ENCODE data around the gene DNAH8.

DNAH8 gene

DNA sequence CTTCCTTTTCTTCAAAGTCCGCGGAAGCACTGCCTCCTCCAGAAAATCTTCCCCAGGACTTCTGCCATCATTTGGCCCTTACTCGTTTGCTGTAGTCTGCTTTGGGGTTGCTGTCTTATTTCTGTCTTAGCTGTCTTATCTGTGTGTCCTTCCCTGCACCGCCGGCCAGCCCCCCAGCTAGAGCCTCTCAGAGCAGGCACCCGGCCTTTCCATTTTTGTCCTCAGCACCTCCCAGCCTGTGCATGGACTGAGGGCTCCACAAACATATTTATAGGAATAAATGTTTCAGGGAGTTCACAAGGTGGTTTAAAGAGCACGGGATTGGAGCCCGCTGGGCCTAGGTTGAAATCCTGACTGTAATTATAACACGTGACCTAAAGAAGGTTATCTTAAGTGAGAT lies 341.6 kb downstream of the DNAH8 start:
- DNase-seq = no peak

DNA sequence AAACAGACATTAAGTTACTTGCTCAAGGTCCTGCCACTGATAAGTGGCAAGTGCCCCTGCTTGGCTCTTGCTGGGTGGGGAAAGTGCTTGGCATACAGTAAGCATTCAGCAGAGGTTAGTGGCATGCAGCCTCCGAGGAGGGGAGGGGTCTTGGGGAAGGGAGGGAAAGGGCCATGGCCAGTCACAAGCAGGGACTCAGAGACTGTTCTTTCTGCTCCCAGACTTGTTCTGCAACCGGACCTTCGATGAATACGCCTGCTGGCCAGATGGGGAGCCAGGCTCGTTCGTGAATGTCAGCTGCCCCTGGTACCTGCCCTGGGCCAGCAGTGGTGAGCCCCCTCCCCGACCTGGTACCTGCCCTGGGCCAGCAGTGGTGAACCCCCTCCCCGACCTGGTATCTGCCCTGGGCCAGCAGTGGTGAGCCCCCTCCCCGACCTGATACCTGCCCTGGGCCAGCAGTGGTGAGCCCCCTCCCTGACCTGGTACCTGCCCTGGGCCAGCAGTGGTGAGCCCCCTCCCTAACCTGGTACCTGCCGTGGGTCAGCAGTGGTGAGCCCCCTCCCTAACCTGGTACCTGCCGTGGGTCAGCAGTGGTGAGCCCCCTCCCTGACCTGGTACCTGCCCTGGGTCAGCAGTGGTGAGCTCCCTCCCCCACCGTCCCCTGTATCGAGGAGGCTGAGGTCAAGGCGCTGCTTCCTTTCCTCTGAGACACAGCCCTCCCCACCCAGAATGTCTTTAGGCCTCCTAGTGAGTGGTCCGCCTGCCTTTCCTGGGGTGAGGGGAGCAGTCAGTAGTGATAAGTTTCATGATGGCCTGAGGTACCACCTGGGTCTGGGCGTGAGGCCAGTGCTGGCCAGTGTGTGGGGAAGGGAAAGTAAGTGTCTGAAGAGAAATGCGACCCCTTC lies 342.4 kb downstream of the DNAH8 start:
- DNase-seq = no peak

DNA sequence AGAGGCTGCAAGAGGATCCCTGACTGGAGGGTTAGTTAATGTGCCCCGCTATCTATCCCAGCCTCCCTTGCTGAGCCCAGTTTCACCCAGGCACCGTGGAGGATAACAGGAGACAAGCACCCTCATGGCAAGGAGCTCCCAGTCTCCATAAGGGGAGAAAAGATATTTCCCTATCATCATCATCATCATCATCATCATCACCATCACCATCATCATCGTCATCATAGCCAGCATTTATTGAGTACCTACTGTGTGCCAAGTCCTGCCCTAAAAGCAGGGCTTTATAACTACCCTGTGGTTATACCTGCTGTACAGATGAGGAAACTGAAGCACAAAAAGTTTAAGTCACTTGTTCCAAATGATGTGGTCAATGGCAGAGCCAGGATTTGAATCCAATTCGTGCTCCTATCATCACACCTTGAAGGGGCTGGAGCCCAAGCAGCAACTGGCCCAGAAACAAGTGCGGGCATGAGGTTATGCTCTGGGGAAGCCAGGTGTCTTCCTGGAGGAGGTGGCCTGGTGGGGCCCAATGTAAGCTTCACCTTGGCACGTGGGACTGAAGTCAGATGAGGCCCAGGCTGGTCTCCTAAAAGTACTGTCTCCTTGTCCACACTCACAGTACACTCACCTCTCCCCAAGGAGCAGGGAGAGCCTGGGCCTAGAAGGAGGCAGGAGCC lies 343.5 kb downstream of the DNAH8 start:
- DNase-seq = no peak

DNA sequence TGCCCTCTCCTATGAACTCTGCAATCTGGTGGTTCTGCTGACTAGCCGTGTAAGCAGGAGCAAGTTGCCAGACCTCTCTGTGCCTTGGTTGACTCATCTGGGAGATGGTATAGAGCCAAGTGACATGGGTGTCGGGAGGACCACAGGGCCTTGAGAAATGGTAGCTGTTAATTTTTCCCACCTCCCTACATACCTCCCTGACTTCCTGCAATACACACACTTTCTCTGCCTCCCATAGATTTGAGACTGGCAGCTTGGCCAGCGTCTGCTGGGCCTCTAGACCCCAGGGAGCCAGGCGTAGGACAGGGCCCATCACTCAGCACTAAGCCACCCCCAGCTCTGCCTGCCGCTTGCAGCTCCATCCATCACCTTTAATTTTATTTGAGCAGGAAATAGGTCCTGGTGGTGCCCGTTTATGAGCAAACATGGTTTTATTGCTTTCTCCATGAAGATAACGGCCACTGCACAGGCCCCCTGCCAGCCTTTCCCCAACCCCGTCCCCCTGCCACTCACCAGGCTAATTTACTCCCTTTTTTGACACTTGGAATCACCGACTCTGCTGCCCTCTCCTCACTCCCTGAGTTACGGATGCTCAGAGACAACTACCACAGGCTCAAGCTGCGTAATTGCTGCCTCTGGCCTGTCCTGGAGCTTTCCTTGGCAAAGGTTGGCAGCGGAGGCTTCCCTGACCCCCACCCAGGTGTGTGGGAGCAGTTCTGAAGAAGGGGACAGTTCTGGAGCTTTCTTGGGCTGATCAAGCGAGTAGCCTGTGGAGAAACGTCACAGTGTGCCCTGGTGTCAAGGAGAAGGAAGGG lies 344.6 kb downstream of the DNAH8 start:
- no peak for DNase-seq

DNA sequence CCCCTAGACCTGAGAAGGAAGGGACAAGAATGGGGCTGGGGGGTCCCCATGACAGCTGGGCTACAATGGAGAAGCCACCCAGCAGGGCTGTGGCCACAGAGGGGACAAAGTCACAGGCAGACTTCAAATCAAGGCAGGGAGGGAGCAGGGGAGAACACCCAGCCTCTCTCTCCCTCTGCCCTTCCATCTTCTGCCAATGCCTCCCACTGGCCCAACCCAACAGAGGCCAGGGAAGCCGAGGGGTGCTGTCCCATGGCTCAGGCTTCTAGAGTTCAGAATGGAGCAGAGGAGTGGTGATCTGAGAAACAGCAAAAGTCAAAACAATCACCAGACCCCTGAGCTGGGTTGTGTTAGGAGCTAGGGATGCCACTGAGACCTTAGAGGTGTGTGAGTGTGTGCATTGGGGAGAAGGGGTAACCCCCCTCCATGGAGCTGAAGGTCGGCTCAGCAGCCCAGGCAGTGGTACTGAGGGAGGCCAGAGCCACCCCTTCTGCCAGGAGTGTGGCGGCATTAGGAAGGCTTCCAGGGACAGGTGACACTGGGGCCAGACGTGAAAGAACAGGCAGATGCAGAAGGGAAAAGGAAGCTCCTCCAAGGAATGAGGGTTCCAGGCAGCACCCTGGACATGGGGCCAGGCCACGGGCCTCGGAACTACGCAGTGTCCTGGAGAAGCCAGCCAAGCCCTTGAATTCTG lies 345.5 kb downstream of the DNAH8 start:
- DNase-seq = no peak

DNA sequence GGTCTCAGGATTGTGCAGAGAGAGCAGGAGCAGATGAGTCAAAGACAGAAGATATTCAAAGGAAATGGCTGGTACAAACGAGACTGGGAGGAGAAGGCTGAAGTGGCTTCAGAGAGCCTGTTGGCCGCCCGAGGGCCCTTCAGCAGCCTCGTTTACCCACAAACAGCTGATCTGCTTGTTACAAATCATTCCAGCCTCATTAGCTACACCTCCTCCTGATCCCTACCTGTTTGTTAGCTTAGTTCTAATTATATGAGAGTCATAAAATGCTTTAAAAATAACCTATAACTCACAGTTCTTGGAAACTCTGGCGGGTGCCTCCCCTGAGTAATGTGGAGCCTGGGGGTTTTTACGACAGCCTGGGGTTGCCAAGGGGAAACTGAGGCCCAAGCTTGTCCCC lies 346.1 kb downstream of the DNAH8 start:
- DNase-seq = no peak

DNA sequence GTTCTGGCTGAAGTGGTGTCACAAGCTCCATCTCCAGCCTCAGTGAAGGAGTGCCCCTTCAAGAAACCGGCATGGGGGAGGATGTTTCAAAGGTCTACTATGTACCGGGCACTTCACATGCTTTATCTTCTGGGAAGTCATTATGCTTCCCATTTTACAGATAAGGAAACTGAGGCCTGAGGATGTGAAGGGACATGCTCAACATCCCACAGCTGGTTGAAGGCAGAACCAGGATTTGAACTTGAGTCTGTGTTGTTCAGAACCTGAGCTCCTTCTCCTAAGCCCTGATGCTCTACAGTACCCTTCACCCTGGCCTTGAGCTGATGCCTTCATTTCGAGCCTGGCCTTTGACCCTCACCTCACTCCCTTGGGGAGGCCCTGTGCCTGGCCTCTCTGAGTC lies 346.5 kb downstream of the DNAH8 start:
- no peak for DNase-seq

DNA sequence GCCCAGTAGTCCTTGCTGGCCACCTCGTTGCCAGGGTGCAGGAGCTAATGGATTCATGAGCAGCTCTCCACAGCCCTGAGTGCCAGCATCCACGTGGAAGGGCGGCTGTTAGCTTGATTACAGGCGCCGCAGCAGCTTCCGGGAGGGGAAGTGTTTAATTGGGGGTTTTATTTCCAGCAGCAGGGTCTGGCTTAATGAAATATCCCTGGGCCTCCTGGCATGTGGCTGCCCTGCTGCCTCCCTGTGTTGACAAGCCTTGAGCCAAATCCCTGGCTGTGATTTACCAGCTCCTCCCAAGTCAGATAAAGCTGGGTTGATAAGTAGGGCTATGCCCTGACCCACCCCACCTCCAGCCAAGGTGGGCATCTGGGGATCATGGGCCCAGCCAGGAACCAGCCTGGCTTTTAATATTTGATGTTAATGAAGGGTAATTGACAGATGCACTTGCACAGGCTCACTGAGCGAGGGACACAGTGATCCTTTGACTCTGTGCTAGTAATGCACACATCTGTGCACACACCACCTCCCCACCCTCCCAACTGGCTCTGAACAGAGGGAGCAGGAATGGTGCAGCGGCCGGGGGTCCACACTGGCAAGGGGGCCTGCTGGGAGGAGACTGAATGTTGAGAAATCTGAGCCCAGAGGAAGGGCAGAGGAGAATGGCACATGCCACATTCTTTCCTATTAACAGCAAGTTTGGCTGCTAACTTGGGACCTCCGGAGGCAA lies 347.1 kb downstream of the DNAH8 start:
- DNase-seq = no peak

DNA sequence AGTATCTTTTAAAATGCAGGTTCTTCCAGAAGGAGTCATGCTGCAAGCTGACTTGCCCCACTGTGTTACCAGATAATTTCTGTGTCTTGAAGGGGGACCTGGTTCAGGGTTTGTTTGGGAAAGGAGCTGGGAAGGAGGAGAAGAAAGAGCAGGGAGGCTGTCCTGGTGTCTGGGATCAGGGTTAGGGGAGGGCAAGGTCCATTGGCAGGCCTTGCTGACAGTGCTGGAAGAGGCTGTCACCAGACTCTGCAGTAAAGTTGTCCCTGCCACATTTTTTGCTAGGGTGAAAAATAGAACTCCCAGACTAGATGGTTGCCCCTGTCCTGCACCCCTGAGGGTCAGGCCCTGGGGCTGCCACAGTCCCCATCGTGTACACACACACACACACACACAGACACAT lies 348.4 kb downstream of the DNAH8 start:
- no peak for DNase-seq

DNA sequence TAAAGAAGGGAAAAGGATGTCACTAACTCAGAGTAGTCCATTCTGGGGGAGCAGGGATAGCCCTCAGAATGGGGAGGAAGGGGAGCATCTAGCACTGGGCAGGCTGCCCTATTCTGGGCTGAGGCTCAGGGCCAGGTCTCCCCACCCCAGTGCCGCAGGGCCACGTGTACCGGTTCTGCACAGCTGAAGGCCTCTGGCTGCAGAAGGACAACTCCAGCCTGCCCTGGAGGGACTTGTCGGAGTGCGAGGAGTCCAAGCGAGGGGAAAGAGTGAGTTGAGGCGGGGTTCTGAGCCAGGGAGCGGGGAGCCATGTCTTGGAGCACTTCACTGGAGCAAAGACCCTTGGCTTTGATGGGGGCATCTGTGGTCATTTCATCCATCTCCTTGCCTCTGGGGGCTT lies 350.4 kb downstream of the DNAH8 start:
- no peak for DNase-seq

DNA sequence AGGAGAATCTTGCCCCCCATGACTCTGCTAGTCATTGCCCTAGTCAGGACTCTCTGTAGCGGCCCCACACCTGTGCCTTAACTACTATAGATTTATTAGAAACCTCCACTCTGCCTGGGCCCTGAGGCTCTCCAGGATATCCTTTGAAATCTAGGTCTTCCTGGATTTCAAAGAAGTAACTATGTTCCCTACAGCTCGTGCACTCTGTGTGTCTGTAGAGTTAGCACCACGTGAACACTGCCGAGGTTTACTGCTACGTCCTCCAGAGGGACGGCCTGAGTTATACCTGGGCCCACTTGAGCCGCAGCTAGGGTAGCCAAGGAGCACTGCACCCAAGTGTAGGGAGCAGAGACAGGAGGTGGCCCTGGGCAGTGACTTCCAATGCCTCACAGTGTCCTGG lies 353.3 kb downstream of the DNAH8 start:
- no peak for DNase-seq

DNA sequence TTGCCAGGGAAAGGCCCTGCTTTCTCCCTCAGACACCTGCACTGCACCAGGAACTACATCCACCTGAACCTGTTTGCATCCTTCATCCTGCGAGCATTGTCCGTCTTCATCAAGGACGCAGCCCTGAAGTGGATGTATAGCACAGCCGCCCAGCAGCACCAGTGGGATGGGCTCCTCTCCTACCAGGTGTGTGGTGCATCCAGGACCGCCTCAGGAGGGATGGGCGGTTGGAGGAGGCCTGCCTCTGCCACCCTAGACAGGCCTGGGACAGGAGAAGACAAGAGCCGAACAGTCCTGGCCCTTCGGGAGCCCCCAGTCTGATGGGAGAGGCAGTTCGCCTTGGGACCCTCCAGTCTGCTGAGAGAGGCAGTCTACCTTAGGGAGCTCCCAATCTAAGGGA lies 357.7 kb downstream of the DNAH8 start:
- DNase-seq = no peak

DNA sequence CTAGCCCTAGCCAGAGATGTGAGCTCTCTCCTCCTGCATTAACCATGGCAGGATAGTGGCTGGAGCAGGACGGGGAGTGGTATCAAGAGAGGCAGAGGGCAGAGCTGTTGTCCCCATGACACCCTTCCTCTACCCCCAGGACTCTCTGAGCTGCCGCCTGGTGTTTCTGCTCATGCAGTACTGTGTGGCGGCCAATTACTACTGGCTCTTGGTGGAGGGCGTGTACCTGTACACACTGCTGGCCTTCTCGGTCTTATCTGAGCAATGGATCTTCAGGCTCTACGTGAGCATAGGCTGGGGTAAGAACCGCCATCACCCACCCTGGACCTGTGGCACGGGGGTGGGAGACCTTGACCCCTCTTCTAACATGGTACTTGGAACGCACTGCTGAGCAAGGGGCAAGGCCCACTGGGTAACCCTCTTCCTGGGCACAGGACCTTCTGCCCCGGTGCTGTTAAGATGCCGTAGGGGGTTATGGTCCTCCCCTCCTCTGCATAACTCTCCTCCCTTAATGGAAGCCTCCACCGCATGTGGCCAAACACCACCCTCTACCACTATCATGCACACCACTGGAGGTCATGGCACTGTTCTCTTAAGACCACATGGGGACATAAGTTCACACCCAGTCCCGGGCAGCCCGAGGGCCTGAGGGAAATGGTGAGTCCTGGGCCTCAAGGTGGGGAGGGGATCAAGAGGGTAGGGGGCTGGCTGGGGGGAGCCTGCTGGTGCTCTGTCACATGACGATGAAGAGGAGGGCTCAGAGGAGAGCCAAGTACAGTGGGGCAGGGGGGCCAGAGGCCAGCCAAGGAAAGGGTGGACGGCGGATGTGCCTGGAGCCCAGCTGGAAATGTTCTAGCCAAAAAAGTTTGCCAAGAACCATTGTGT lies 358.6 kb downstream of the DNAH8 start:
- no peak for DNase-seq

DNA sequence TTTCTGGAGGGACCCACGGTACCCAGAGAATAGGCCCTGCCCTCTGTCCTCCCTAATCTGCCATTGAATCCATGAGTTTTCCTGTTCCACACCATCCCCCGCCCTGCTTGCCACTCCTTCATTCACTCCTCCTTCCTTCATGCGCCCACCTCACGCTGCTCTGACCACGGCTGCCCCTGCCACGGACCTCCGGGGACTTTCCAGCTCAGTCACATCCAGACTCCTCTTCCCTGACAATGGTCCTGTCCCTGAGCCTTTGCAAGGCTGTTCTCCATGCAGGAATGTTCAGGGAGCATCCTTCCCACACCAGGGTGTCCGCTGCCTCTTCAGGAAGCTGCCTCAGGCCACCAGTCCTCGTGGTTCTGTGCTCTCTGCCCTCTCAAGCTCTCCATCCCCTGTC lies 359.4 kb downstream of the DNAH8 start:
- no peak for DNase-seq

DNA sequence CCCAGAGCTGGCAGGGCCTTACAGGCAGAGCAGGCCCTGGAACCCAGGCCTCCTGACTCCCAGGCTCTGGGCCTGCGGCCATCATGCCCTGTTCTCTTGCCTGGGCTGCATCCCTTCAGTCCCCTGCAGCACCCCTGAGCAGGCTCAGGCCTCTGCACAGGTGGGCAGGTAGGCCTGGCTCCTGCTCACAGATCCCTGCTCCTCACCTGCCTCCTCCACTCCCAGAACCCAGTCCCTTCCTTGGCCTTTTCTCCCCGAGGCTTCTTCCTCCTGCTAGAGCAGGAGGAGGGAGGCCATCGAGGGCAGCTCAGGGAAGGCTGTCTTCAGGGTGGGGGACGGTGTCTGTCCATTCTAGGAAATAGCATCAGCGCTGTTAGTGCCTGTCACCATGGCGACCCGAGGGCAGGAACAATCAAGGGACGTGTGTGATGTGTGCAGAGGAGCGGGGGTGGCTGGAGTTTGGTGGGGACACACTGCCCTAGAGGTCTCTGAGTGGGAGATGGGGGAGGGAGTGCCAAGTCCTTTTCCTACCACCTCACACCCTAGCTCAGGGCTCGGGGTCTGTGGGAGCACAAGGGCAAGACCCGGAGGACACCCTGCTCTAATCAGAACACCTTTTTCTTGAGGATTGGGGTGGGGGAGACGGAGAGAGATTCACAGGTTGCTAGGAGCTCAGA lies 360.0 kb downstream of the DNAH8 start:
- DNase-seq = no peak

DNA sequence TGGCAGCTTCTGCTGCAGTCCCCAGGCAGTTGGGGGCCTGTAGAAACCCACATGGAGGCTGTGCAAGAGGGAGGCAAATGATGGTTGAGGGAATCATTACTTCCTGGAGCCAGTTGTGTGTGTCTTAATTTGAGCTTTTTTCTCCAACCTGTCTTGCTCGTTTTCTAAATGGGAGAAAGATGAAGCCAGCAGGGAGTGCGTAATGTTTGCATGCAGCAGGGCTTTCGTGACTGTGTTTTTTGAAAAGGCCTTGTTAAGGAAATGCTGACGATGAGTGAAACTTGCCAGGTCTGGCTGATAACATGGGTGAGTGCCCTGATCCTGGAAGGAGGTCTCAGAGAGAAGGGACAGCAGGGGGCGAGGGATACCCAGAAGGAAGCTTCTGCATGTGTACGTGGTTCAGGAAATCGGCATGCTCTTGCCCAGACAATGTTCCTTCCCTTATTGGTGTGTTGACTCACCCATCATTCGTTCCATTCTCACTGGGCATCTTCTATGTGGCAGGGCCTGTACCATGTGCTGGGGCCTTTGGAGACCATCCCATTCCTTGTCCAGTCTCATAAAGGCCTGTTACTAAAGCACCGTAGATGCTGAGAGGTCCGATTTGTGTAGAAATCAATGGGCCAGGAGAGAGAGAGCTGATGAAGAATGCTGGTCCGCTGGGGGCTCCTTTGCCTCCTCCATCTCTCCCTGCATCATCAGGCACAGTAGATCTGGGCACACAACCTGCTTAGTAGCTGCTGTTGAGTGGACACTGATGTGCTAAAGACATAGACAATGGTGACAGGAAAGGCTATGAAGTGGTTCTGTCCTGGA lies 360.9 kb downstream of the DNAH8 start:
- DNase-seq = no peak

DNA sequence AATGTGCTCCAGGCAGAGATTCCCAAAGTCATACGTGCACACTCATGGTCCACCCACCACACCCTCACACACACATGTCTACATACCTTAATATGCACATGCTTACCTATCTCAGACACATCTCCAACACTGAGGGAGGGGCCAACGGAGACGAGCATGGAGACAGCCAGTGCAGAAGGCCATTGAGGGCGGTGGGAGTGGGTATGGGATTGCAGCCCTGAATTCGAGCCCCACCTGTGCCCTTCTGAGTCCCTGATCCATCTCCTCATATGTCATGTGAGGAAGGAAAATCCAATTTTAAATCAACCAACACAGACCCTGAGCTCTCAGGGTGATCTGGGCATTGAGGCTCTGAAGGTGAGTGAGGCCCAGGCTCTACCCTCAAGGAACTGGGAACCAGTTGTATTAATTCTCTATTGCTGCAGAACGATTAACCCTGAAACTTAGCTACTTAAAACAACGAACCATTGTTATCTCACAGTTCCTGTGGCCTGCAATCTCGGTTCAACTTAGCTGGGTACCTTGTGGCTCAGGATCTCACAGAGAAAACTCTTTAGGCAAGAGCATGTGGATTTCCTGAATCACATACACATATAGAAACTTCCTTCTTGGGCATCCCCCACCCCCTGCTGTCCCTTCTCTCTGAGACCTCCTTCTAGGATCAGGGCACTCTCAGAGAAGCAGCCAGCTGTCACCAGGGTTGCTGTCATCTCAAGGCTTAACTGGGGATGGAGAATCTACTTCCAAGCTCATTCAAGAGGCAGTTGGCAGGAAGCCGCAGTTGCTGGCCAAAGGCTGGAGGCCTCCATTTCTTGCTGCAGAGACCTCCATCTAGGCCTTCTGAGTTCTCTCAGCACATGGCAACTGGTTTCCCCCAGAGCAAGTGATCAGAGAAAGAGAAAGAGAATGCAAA lies 361.8 kb downstream of the DNAH8 start:
- DNase-seq = no peak

DNA sequence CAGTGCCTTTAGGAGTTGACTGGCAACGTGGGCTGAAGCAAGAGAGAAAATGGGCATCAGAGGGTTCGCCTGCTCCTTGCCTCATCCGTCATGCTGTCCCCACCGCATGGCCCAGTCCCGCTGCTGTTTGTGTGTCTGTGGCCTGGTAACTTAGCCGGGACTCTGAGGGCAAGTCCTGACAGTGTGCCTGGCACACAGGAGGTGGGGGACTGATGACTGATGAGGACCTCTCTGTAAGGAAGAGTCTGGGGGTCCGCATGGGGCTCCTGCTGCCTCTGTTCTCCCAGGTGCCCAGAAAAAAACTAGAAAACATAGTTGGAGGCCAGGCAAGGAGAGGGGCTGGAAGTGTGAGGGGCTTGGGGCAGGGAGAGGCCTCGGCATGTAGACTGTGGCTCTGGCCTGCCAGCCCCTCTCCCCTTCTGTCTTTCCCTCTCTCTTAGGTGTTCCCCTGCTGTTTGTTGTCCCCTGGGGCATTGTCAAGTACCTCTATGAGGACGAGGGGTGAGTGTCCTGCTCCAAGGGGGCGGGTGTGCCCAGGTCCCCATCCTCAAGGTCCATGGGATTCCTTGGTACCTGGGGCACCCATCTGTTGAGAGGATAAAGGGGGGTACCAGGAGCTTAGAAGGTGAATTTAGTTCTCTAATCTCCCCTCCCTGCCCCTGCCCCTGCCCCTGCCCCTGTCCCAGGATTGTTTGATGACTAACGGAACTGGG lies 362.9 kb downstream of the DNAH8 start:
- no peak for DNase-seq

Data from SHP77 (cell line).